Muscle of leg (tissue), 11 donors: ENCODE measurements around the gene ARHGAP27. TPM values are rescaled to one million over a fixed set of nuclear protein-coding genes. Genes with fewer than 3 reads are reported as not detected.
A peak's percentile ranks its signal among the peaks of the same experiment; 100 is the strongest.

Experiments used
- DNase-seq: peaks from one replicate; pipeline ENCODE4 v3.0.0; 2013
- H3K27ac ChIP-seq: one replicate; pipeline ENCODE4 v1.5.1; 2013; ENCODE audit warnings: mild to moderate bottlenecking, low read length, control low read depth
- H3K27me3 ChIP-seq: one replicate; pipeline ENCODE4 v1.6.1; 2013; ENCODE audit warnings: low read length; ENCODE audit not compliant: control insufficient read depth, insufficient read depth
- H3K36me3 ChIP-seq: one replicate; pipeline ENCODE4 v1.6.1; 2013; ENCODE audit warnings: low read length; ENCODE audit not compliant: control insufficient read depth, insufficient read depth
- H3K4me1 ChIP-seq: one replicate; pipeline ENCODE4 v1.6.1; 2013; ENCODE audit warnings: low read length; ENCODE audit not compliant: control insufficient read depth, insufficient read depth
- H3K4me3 ChIP-seq: one replicate; pipeline ENCODE4 v1.5.1; 2013; ENCODE audit warnings: low read length, control low read depth
- H3K9me3 ChIP-seq: replicated peaks from 2 replicates; pipeline ENCODE4 v1.6.1; 2013; ENCODE audit warnings: low read depth, low read length; ENCODE audit not compliant: control insufficient read depth
- WGBS: methylation state at CpG from one replicate; pipeline ENCODE4 v1.1.5; 2013; ENCODE audit warnings: missing lambda C conversion rate; ENCODE audit not compliant: insufficient coverage; 5-methylcytosine and 5-hydroxymethylcytosine counted together
- polyA plus RNA-seq, 8 donors: library from polyadenylated mRNA; unstranded; fragments of 120-200 nt; gene quantifications; one replicate each; pipeline versions ENCODE4 v1.2.1 to v1.2.3, GENCODE V29; 2013; ENCODE audit warnings: inconsistent platforms in 1 of 8, low replicate concordance in 1 of 8; ENCODE audit not compliant: insufficient read length in 8 of 8, insufficient read depth in 1 of 8
- total RNA-seq: library from RNA; stranded (reverse); fragments of 120-200 nt; gene quantifications from one replicate; pipeline ENCODE4 v1.2.4, GENCODE V29; 2013

Gene ARHGAP27
- total and polyA plus RNA-seq, 9 donors = 7.1 to 19.0 (median 9.8) TPM

- WGBS = 81% methylated on average over 20 of the region's 20 CpGs
- H3K4me1 ChIP-seq = peaks cover 29% of the 10 kb centered on the region
These were observed 47.8 kb downstream of the ARHGAP27 start for GRCh38 chr17:45384789-45385262.

DNA sequence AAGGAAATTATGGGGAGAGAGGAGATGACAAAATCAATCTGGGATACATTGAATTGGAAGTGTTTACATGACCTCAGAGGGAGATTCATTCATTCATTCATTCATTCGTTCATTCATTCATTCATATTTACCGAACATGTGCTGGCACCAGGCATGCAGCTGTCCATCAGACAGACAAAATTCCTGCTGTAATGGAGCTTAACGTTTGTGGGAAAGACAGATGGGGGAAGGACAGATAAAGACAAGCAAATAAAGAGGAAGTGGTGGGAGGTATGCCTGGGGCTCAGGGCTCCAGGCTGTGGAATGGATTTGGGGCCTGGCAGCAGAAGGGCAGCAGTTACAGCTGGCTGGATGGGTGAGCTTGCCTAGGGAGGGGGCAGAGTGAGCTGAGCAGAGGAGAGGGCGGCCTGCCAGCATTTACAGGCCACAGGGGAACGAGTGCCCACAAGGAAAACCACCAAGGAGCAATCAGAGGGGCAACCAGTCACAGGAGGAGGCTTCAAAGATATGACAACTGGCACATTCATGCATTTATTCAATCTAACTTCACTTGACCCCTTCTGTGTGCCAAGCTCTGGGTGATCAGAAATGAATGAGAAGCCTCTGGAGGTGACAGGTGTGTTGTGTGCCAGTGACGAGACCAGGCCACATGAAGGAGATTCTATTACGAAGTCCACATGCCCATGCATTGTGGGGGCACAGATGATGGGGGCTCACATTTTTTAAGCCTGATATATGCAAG, 48.5 kb downstream of the ARHGAP27 start:
- Histone ChIP-seq H3K27me3 (peaks cover 19% of the 10 kb centered on the region), H3K36me3 (no peaks in the 10 kb centered on the region), H3K9me3 (no peaks in the 10 kb centered on the region), H3K4me1 (peaks cover 26% of the 10 kb centered on the region), H3K27ac (no peak overlapping the region), H3K4me3 (no peak overlapping the region)
- peak; percentile 41 for DNase-seq
- 63% methylated on average over 3 of the region's 7 CpGs for WGBS

More at GRCh38 chr17:45384789-45385262, 47.8 kb downstream of the ARHGAP27 start:
- Histone ChIP-seq H3K9me3 (no peaks in the 10 kb centered on the region), H3K36me3 (no peaks in the 10 kb centered on the region), H3K27me3 (peaks cover 24% of the 10 kb centered on the region), H3K4me3 (no peak overlapping the region), H3K27ac (peak overlapping the region; percentile 3)
- DNase-seq = no peak

DNA sequence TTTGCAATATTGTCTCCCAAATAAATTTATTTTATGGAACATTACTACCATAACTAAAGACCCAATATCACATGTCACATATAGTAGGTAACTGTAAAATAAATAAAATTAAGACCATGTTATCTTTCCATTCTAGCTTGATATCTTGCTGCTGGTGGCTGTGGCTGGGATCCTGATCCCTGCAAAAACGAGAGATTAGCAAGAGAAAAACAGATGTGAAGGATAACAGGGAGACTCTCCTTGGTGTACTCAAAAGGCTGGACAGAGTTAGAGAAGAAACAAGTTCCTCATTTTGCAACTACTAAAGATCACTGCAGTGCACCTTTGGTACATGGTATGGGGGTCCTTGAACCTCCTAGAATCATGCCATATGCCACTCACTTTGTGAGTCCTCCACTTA, 49.7 kb downstream of the ARHGAP27 start:
- no peaks in the 10 kb centered on the region for H3K36me3 ChIP-seq
- no peak for DNase-seq
- no peak overlapping the region for H3K27ac ChIP-seq
- H3K4me1 ChIP-seq = peaks cover 24% of the 10 kb centered on the region
- no peak overlapping the region for H3K4me3 ChIP-seq
- peaks cover 10% of the 10 kb centered on the region for H3K27me3 ChIP-seq
- WGBS = 0% methylated on average over 1 of the region's 1 CpG
- H3K9me3 ChIP-seq = no peaks in the 10 kb centered on the region

DNA sequence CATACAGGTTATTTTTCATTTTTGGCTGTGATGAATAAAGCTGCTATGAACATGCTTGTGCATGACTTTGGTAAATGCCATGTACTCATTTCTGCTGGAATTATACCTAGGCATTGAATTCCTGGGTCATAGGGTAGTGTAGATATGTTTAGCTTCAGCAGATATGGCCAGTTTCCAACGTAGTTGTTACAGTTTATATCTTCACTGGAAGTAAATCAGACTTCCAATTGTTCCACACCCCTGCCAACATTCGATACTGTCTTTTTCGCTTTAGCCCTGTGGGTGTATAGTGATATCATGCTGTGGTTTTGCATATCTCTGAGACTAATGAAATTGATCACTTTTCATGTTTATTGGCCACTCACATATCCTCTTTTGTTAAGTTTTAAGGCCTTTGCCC, 50.4 kb downstream of the ARHGAP27 start:
- DNase-seq = no peak
- H3K27ac ChIP-seq = no peak overlapping the region
- peaks cover 5% of the 10 kb centered on the region for H3K27me3 ChIP-seq
- no CpG with 5 or more reads among the region's 3 CpGs for WGBS
- no peak overlapping the region for H3K4me3 ChIP-seq
- no peaks in the 10 kb centered on the region for H3K36me3 ChIP-seq
- peaks cover 24% of the 10 kb centered on the region for H3K4me1 ChIP-seq
- H3K9me3 ChIP-seq = no peaks in the 10 kb centered on the region

- peaks cover 2% of the 10 kb centered on the region for H3K27me3 ChIP-seq
- H3K36me3 ChIP-seq = no peaks in the 10 kb centered on the region
- no peak overlapping the region for H3K27ac ChIP-seq
- no peak for DNase-seq
- no peaks in the 10 kb centered on the region for H3K9me3 ChIP-seq
- H3K4me3 ChIP-seq = no peak overlapping the region
- peaks cover 26% of the 10 kb centered on the region for H3K4me1 ChIP-seq
- 60% methylated on average over 3 of the region's 8 CpGs for WGBS
These were observed 51.7 kb downstream of the ARHGAP27 start for GRCh38 chr17:45380991-45381390.

DNA sequence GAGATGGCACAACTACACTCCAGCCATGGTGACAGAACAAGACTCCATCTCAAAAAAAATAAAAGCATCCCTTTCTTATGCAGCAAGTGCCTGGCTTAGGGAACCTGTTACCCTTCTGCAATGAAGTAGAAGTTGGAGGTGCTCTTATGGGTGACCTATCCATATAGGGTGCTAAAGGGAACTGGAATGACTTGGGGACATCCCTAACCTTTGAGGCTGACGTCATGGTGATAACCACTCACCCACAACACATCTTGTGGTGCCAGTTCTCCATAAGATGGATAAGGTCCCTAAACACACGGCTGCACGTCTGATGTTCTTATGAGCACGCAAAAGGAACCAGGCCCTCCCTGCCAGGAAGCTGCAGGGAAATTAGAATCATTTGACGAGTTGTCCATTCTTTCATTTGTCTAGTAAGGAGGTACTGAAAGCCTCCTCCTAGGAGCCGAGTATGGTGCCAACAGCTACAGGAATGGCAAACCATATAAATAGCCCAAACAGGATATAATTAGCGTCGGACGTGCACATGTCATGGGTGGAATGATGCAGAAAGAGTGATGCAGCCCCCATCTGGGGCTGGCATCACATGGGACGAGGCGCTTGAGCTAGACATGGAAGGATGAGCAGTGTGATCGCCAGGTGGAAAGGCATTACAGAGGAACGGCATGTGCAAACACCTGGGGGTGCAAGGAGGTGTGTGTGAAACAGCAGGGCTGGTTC, 52.5 kb downstream of the ARHGAP27 start:
- H3K4me1 ChIP-seq = peaks cover 29% of the 10 kb centered on the region
- H3K27ac ChIP-seq = no peak overlapping the region

GRCh38 chr17:45377401-45377800, 55.3 kb downstream of the ARHGAP27 start:
- peaks cover 21% of the 10 kb centered on the region for H3K4me1 ChIP-seq
- DNase-seq = no peak
- H3K27me3 ChIP-seq = peaks cover 3% of the 10 kb centered on the region
- H3K36me3 ChIP-seq = no peaks in the 10 kb centered on the region
- no peak overlapping the region for H3K27ac ChIP-seq
- 73% methylated on average over 8 of the region's 8 CpGs for WGBS
- no peaks in the 10 kb centered on the region for H3K9me3 ChIP-seq
- no peak overlapping the region for H3K4me3 ChIP-seq

More for the DNA sequence above, 52.5 kb downstream of the ARHGAP27 start:
- peaks cover 3% of the 10 kb centered on the region for H3K27me3 ChIP-seq
- 84% methylated on average over 3 of the region's 13 CpGs for WGBS
- no peak overlapping the region for H3K4me3 ChIP-seq
- no peaks in the 10 kb centered on the region for H3K9me3 ChIP-seq
- no peak for DNase-seq
- H3K36me3 ChIP-seq = no peaks in the 10 kb centered on the region

DNA sequence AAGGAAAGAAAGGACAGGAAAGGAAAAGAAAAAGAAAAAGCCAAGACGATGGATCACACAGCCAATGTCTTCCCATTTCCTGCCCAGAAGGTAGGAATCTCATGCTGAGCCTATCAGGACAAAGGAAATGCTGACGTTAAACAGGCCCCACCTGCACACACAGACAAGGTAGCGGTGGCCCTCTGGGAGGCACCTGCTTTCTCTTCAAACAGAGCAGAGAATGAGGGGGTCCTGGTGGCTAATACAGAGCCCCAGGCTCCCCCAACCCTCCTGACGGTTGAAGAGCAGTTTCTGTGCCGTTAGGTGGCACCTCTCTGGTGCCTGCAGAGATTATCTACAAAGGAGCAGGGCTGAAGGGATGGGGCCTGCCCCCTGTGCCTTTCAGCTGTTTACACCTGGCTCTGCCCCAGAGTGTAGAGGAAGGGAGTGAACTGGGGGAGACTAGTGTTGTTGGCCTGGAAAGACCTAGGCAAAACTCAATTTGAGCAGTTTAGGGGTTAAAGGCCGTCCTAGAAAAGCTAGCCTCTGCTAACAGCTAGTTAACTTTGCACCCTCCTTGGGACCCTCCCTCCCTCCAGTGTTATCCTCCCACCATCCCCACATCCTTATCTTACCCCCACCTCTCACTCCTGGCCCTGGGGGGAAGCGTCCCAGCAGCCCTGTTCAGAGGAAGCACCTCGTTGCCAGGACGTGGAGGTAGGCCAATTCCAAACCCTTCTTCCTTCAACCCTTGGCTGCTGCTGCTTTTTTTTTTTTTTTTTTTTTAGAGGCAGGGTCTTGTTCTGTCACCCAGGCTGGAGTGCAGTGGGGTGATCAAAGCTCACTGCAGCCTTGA, 56.3 kb downstream of the ARHGAP27 start:
- no peak overlapping the region for H3K4me3 ChIP-seq
- WGBS = 54% methylated on average over 5 of the region's 9 CpGs
- H3K4me1 ChIP-seq = peaks cover 31% of the 10 kb centered on the region
- H3K27ac ChIP-seq = no peak overlapping the region
- DNase-seq = no peak
- H3K27me3 ChIP-seq = peaks cover 3% of the 10 kb centered on the region
- no peaks in the 10 kb centered on the region for H3K9me3 ChIP-seq
- no peaks in the 10 kb centered on the region for H3K36me3 ChIP-seq

- Histone ChIP-seq H3K4me3 (no peak overlapping the region), H3K9me3 (no peaks in the 10 kb centered on the region), H3K36me3 (no peaks in the 10 kb centered on the region), H3K27ac (no peak overlapping the region), H3K27me3 (peaks cover 3% of the 10 kb centered on the region), H3K4me1 (peaks cover 28% of the 10 kb centered on the region)
- no peak for DNase-seq
- 83% methylated on average over 1 of the region's 6 CpGs for WGBS
These were observed 58.2 kb downstream of the ARHGAP27 start for GRCh38 chr17:45374501-45374900.
